NCI-H345 (cell line): Measurements from ENCODE around the gene ZDHHC11.

Source experiments
- DNase-seq: peaks from one replicate; lab custom pipeline; 2025; lab: John Stamatoyannopoulos, UW

ZDHHC11 gene, protein sequence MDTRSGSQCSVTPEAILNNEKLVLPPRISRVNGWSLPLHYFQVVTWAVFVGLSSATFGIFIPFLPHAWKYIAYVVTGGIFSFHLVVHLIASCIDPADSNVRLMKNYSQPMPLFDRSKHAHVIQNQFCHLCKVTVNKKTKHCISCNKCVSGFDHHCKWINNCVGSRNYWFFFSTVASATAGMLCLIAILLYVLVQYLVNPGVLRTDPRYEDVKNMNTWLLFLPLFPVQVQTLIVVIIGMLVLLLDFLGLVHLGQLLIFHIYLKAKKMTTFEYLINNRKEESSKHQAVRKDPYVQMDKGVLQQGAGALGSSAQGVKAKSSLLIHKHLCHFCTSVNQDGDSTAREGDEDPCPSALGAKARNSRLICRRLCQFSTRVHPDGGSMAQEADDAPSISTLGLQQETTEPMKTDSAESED

GRCh38 chr5:850511-851006 is at the start of gene ZDHHC11:
TSS of gene ZDHHC11 (minus strand) at chr5:850986. CDS start at chr5:850602, 384 bp downstream.
- DNase-seq, result peak; percentile 28

DNA sequence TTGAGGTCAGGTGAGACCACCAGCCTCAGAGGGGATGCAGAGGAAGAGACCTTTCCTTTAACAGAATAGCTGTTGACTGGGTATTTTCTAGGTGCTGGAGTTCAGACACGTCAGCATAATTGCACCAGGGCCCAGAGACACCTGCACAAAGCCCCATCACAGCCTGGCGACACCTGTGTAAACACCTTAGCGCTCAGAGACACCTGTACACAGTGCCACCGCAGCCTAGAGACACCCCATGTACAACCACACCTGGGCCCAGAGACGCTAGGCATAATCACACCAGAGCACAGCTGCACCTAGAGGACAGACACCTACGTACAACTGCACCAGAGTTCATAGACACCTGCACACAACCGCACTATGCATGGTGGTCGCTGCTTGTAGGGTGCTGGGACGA is 42.9 kb upstream of the ZDHHC11 start:
- no peak for DNase-seq

DNA sequence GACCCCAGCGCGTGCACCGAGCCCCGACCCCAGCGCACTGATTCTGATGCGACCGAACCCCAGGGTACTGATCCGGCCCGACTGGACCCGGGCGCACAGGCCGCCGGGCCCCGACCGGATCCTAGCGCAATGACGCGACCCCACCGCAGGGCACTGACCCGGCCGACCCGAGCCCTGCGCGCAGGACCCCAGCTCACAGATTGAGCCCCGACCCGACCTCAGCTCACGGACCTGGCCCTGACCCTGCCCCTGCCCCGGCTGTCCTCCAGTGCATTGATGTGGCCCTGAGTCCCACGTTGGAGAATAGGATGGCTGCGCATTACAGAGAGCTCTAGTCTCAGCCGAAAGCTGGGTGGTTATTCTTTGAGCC is 42.3 kb upstream of the ZDHHC11 start:
- no peak for DNase-seq

DNA sequence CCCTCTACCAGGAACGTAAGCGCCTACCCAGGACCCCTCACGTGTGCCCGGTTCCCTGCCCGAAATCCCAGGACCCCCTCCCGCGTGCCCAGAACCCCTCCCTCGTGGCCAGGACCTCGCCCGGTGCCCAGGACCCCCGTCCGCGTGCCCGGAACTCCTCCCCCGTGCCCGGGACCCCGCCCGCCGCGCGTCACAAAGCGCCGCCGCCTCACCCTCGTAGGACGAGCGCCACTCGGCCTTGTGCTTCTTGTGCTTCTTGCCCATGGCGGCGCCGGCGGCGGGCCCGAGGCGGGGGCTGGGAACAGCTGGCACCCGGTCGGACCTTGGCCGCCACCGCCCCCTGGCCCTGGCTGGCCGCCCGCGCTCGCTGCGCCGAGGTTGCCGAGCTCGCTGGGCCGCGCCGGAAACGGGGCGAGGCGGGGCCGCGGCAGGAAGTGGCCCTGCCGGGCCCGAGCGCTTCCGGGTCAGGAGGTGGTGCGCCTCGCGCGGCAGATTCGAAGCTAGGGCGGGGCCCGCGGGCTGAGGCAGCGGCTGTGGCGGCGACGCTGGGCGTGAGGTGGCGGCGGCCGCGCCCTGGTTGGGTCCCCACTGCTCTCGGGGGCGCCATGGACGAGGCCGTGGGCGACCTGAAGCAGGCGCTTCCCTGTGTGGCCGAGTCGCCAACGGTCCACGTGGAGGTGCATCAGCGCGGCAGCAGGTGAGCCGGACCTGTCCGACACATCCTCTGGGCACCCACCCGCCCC is 41.8 kb upstream of the ZDHHC11 start, which contains the start of the genes BRD9 and TRIP13:
TSS of gene BRD9 (minus strand) at position 408 of the 743 bp plus-strand sequence. CDS start at position 264, 144 bp downstream.
TSS of gene TRIP13 (plus strand) at position 491 of the 743 bp plus-strand sequence. CDS start at position 606, 115 bp downstream.
- DNase-seq, result peak; percentile 89

- no peak for DNase-seq
Observed at GRCh38 chr5:891837-892393, 41.1 kb upstream of the ZDHHC11 start.

- no peak for DNase-seq
Observed at GRCh38 chr5:891117-891836, 40.5 kb upstream of the ZDHHC11 start.

DNA sequence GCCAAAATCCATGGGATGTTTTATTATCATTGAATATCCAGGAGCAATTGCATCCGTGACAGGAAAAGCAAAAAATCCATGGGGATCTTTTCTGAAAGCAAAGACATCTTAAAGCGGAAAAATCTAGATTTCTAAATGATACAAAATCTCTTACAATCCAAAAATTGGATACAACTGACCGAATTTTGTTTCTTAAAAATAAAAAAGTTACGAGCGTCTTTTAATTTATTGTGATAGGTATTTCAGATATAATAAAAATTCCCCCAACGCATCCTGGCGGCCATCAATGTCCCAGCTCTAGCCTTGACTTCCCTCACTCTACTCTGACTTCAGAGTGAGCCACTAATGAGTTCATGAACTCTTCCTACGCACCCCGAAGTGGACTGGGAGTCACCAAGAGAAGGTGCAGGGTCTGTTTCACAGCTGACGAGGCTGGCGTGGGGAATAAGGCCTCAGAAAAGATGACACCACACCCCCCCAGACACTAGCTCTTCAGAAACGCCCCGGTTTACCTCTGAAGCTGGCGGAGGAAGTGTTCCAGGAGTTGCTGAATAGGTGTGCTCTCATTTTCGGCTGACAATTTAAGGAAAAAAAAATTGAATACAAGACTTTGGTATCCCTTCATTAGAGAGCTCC is 38.4 kb upstream of the ZDHHC11 start:
- no peak for DNase-seq

- DNase-seq, result no peak
Observed at GRCh38 chr5:888638-889035, 37.9 kb upstream of the ZDHHC11 start.

DNA sequence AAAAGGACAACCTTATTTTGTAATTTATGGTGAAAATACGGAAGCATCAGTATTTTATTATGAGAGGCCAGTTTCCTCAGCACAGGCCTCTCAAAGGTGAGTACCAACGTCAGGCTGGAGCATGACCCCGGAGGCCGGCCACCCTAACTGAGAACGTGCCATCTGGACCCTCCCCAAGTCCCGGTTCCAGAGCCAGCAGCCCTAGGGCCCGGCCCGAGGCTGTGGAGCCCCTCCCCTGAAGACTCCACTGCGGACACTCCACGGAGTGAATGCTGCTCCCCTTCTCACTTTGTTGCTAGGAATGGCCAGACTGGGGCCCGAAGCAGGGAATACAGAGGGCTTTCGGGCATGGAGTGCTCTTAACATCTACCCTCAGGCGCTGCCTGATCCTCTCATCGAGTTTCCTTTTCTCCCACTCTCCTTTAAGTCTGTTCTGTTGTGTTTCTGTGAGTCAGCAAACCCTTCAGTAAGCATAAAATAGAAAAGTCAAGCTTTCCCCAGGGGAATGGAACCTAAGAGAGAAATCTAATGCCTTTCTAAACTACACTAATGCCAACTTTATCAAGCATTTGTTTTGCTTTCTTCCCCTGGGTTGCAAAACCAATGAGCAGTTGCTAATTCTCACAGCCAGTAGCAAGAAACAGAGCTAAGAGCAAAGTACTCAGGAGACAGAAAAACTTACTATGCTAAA is 37.3 kb upstream of the ZDHHC11 start:
- DNase-seq, result no peak

- DNase-seq, result no peak
Observed at GRCh38 chr5:886716-887325, 36.0 kb upstream of the ZDHHC11 start.

GRCh38 chr5:886036-886435 is 35.2 kb upstream of the ZDHHC11 start:
- DNase-seq, result no peak

DNA sequence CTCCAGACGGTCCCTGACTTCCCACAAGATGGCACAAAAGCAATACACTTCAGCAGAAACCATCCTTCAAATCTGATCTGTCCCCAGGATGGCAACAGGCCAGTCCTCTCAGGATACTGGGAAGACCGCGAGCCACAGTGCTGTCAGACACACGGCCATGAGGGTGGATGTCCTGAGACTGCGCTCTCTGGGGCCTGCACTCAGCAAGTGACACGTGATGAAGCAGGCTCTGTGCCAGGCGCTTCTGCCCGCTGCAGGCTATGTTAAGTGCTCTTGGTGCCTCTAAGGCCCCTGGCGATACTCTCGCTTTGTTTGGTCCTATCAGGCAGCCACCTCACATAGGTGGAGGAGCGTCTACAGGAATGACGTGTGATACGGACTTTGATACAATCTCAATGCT is 34.7 kb upstream of the ZDHHC11 start:
- no peak for DNase-seq

- no peak for DNase-seq
Observed at GRCh38 chr5:885127-885442, 34.3 kb upstream of the ZDHHC11 start.

- no peak for DNase-seq
Observed at GRCh38 chr5:884345-885126, 33.8 kb upstream of the ZDHHC11 start.

- DNase-seq, result no peak
Observed at GRCh38 chr5:883475-884181, 32.8 kb upstream of the ZDHHC11 start.

GRCh38 chr5:882253-883183 is 31.7 kb upstream of the ZDHHC11 start:
- no peak for DNase-seq

GRCh38 chr5:881551-881935 is 30.8 kb upstream of the ZDHHC11 start:
- no peak for DNase-seq
